ENCODE results near the gene PRKG1.

PRKG1 gene

GRCh38 chr10:51696251-51696650 lies 622.0 kb downstream of the PRKG1 start:
- Histone ChIP-seq H3K27me3 (replicated peaks; ENCODE audit: control insufficient read depth, insufficient read depth, low read length) (no peaks in the 10 kb centered on the region), H3K4me1 (ENCODE audit: control insufficient read depth, insufficient read depth, low read length) (peaks cover 55% of the 10 kb centered on the region), H3K36me3 (ENCODE audit: control insufficient read depth, insufficient read depth, low read length, severe bottlenecking) (peaks cover 6% of the 10 kb centered on the region), H3K9ac (ENCODE audit: low read length) (peak overlapping the region; percentile 69), H3K4me3 (ENCODE audit: low read length) (peak overlapping the region; percentile 99), H3K9me3 (ENCODE audit: control insufficient read depth, low read length) (no peaks in the 10 kb centered on the region)
- peak; percentile 20 for DNase-seq (ENCODE audit: low read depth)

GRCh38 chr10:51698473-51699063 lies 624.3 kb downstream of the PRKG1 start:
- Histone ChIP-seq H3K9ac (ENCODE audit: low read length) (peak overlapping the region; percentile 99), H3K36me3 (ENCODE audit: control insufficient read depth, insufficient read depth, low read length, severe bottlenecking) (peaks cover 6% of the 10 kb centered on the region), H3K27me3 (replicated peaks; ENCODE audit: control insufficient read depth, insufficient read depth, low read length) (no peaks in the 10 kb centered on the region), H3K4me3 (ENCODE audit: low read length) (peak overlapping the region; percentile 99), H3K4me1 (ENCODE audit: control insufficient read depth, insufficient read depth, low read length) (peaks cover 59% of the 10 kb centered on the region), H3K9me3 (ENCODE audit: control insufficient read depth, low read length) (no peaks in the 10 kb centered on the region)
- no peak for DNase-seq (ENCODE audit: low read depth)

- Histone ChIP-seq H3K27me3 (replicated peaks; ENCODE audit: control insufficient read depth, insufficient read depth, low read length) (no peaks in the 10 kb centered on the region), H3K36me3 (ENCODE audit: control insufficient read depth, insufficient read depth, low read length, severe bottlenecking) (peaks cover 6% of the 10 kb centered on the region), H3K4me1 (ENCODE audit: control insufficient read depth, insufficient read depth, low read length) (peaks cover 56% of the 10 kb centered on the region), H3K9me3 (ENCODE audit: control insufficient read depth, low read length) (no peaks in the 10 kb centered on the region), H3K4me3 (ENCODE audit: low read length) (peak overlapping the region; percentile 99), H3K9ac (ENCODE audit: low read length) (peak overlapping the region; percentile 99)
- DNase-seq (ENCODE audit: low read depth), result no peak
These were observed 624.8 kb downstream of the PRKG1 start for GRCh38 chr10:51699145-51699474.

- Histone ChIP-seq H3K9me3 (ENCODE audit: control insufficient read depth, low read length) (no peaks in the 10 kb centered on the region), H3K4me1 (ENCODE audit: control insufficient read depth, insufficient read depth, low read length) (peaks cover 51% of the 10 kb centered on the region), H3K27me3 (replicated peaks; ENCODE audit: control insufficient read depth, insufficient read depth, low read length) (no peaks in the 10 kb centered on the region), H3K4me3 (ENCODE audit: low read length) (peak within 1 kb of the TSS; percentile 99), H3K36me3 (ENCODE audit: control insufficient read depth, insufficient read depth, low read length, severe bottlenecking) (peaks cover 6% of the 10 kb centered on the region), H3K9ac (ENCODE audit: low read length) (peak within 1 kb of the TSS; percentile 99)
- peak; percentile 98 for DNase-seq (ENCODE audit: low read depth)
These were observed 625.4 kb downstream of the PRKG1 start, which contains the start of gene CSTF2T for GRCh38 chr10:51699475-51700227. Gene CSTF2T (minus strand): TSS chr10:51699595. CDS start chr10:51699549, 46 bp downstream.

- Histone ChIP-seq H3K9me3 (ENCODE audit: control insufficient read depth, low read length) (no peaks in the 10 kb centered on the region), H3K4me1 (ENCODE audit: control insufficient read depth, insufficient read depth, low read length) (peaks cover 45% of the 10 kb centered on the region), H3K27me3 (replicated peaks; ENCODE audit: control insufficient read depth, insufficient read depth, low read length) (no peaks in the 10 kb centered on the region), H3K4me3 (ENCODE audit: low read length) (peak overlapping the region; percentile 99), H3K36me3 (ENCODE audit: control insufficient read depth, insufficient read depth, low read length, severe bottlenecking) (peaks cover 6% of the 10 kb centered on the region), H3K9ac (ENCODE audit: low read length) (peak overlapping the region; percentile 99)
- peak; percentile 50 for DNase-seq (ENCODE audit: low read depth)
These were observed 626.0 kb downstream of the PRKG1 start for GRCh38 chr10:51700228-51700817.

GRCh38 chr10:51705774-51706173 lies 631.5 kb downstream of the PRKG1 start:
- H3K27me3 ChIP-seq (replicated peaks; ENCODE audit: control insufficient read depth, insufficient read depth, low read length), result no peaks in the 10 kb centered on the region
- peaks cover 33% of the 10 kb centered on the region for H3K4me1 ChIP-seq (ENCODE audit: control insufficient read depth, insufficient read depth, low read length)
- peak; percentile 45 for DNase-seq (ENCODE audit: low read depth)
- no peaks in the 10 kb centered on the region for H3K9me3 ChIP-seq (ENCODE audit: control insufficient read depth, low read length)
- no peak overlapping the region for H3K4me3 ChIP-seq (ENCODE audit: low read length)
- no peak overlapping the region for H3K9ac ChIP-seq (ENCODE audit: low read length)
- H3K36me3 ChIP-seq (ENCODE audit: control insufficient read depth, insufficient read depth, low read length, severe bottlenecking), result no peaks in the 10 kb centered on the region

- peak; percentile 94 for DNase-seq (ENCODE audit: low read depth)
- peak overlapping the region; percentile 69 for H3K9ac ChIP-seq (ENCODE audit: low read length)
- peaks cover 33% of the 10 kb centered on the region for H3K4me1 ChIP-seq (ENCODE audit: control insufficient read depth, insufficient read depth, low read length)
- H3K9me3 ChIP-seq (ENCODE audit: control insufficient read depth, low read length), result no peaks in the 10 kb centered on the region
- H3K36me3 ChIP-seq (ENCODE audit: control insufficient read depth, insufficient read depth, low read length, severe bottlenecking), result no peaks in the 10 kb centered on the region
- no peaks in the 10 kb centered on the region for H3K27me3 ChIP-seq (replicated peaks; ENCODE audit: control insufficient read depth, insufficient read depth, low read length)
- peak overlapping the region; percentile 66 for H3K4me3 ChIP-seq (ENCODE audit: low read length)
These were observed 631.9 kb downstream of the PRKG1 start for GRCh38 chr10:51706225-51706624.

GRCh38 chr10:51707392-51707791 lies 633.1 kb downstream of the PRKG1 start:
- H3K9ac ChIP-seq (ENCODE audit: low read length), result peak overlapping the region; percentile 7
- no peak for DNase-seq (ENCODE audit: low read depth)
- H3K4me3 ChIP-seq (ENCODE audit: low read length), result no peak overlapping the region
- H3K9me3 ChIP-seq (ENCODE audit: control insufficient read depth, low read length), result no peaks in the 10 kb centered on the region
- peaks cover 33% of the 10 kb centered on the region for H3K4me1 ChIP-seq (ENCODE audit: control insufficient read depth, insufficient read depth, low read length)
- H3K36me3 ChIP-seq (ENCODE audit: control insufficient read depth, insufficient read depth, low read length, severe bottlenecking), result no peaks in the 10 kb centered on the region
- H3K27me3 ChIP-seq (replicated peaks; ENCODE audit: control insufficient read depth, insufficient read depth, low read length), result no peaks in the 10 kb centered on the region

GRCh38 chr10:51707821-51708424 lies 633.6 kb downstream of the PRKG1 start:
- Histone ChIP-seq H3K27me3 (replicated peaks; ENCODE audit: control insufficient read depth, insufficient read depth, low read length) (no peaks in the 10 kb centered on the region), H3K9ac (ENCODE audit: low read length) (peak overlapping the region; percentile 7), H3K36me3 (ENCODE audit: control insufficient read depth, insufficient read depth, low read length, severe bottlenecking) (no peaks in the 10 kb centered on the region), H3K9me3 (ENCODE audit: control insufficient read depth, low read length) (no peaks in the 10 kb centered on the region), H3K4me1 (ENCODE audit: control insufficient read depth, insufficient read depth, low read length) (peaks cover 33% of the 10 kb centered on the region), H3K4me3 (ENCODE audit: low read length) (no peak overlapping the region)
- DNase-seq (ENCODE audit: low read depth), result no peak

GRCh38 chr10:51708609-51709008 lies 634.3 kb downstream of the PRKG1 start:
- Histone ChIP-seq H3K36me3 (ENCODE audit: control insufficient read depth, insufficient read depth, low read length, severe bottlenecking) (no peaks in the 10 kb centered on the region), H3K4me1 (ENCODE audit: control insufficient read depth, insufficient read depth, low read length) (peaks cover 29% of the 10 kb centered on the region), H3K4me3 (ENCODE audit: low read length) (no peak overlapping the region), H3K9ac (ENCODE audit: low read length) (no peak overlapping the region), H3K27me3 (replicated peaks; ENCODE audit: control insufficient read depth, insufficient read depth, low read length) (no peaks in the 10 kb centered on the region), H3K9me3 (ENCODE audit: control insufficient read depth, low read length) (no peaks in the 10 kb centered on the region)
- no peak for DNase-seq (ENCODE audit: low read depth)

- Histone ChIP-seq H3K4me1 (ENCODE audit: control insufficient read depth, insufficient read depth, low read length) (peaks cover 29% of the 10 kb centered on the region), H3K36me3 (ENCODE audit: control insufficient read depth, insufficient read depth, low read length, severe bottlenecking) (no peaks in the 10 kb centered on the region), H3K9ac (ENCODE audit: low read length) (no peak overlapping the region)
These were observed 635.2 kb downstream of the PRKG1 start for GRCh38 chr10:51709324-51709972.

More at GRCh38 chr10:51709324-51709972, 635.2 kb downstream of the PRKG1 start:
- no peaks in the 10 kb centered on the region for H3K9me3 ChIP-seq (ENCODE audit: control insufficient read depth, low read length)
- no peak for DNase-seq (ENCODE audit: low read depth)
- no peak overlapping the region for H3K4me3 ChIP-seq (ENCODE audit: low read length)
- no peaks in the 10 kb centered on the region for H3K27me3 ChIP-seq (replicated peaks; ENCODE audit: control insufficient read depth, insufficient read depth, low read length)

All from adipocyte (in vitro differentiated cells).